ENCODE data around the gene HOXA4.

HOXA4 gene

GRCh38 chr7:27110186-27111031 lies 20.1 kb downstream of the HOXA4 start:
- no peak overlapping the region for H3K4me3 ChIP-seq (ENCODE audit: low read length)
- no peak for DNase-seq (ENCODE audit: low read depth)
- no peak for TF ChIP-seq CTCF (conservative IDR thresholded peaks at IDR 0.05; ENCODE audit: low read depth, low read length)

- DNase-seq (ENCODE audit: low read depth) = no peak
- no peak overlapping the region for H3K4me3 ChIP-seq (ENCODE audit: low read length)
- TF ChIP-seq CTCF (conservative IDR thresholded peaks at IDR 0.05; ENCODE audit: low read depth, low read length) = no peak
Observed at GRCh38 chr7:27109466-27110185, 20.9 kb downstream of the HOXA4 start.

- TF ChIP-seq CTCF (conservative IDR thresholded peaks at IDR 0.05; ENCODE audit: low read depth, low read length) = no peak
- no peak for DNase-seq (ENCODE audit: low read depth)
- no peak overlapping the region for H3K4me3 ChIP-seq (ENCODE audit: low read length)
Observed at GRCh38 chr7:27108390-27109127, 22.0 kb downstream of the HOXA4 start.

GRCh38 chr7:27107391-27108381 lies 22.9 kb downstream of the HOXA4 start:
- no peak for TF ChIP-seq CTCF (conservative IDR thresholded peaks at IDR 0.05; ENCODE audit: low read depth, low read length)
- no peak for DNase-seq (ENCODE audit: low read depth)
- no peak overlapping the region for H3K4me3 ChIP-seq (ENCODE audit: low read length)

GRCh38 chr7:27106901-27107240 lies 23.7 kb downstream of the HOXA4 start:
- H3K4me3 ChIP-seq (ENCODE audit: low read length) = no peak overlapping the region
- DNase-seq (ENCODE audit: low read depth) = no peak
- no peak for TF ChIP-seq CTCF (conservative IDR thresholded peaks at IDR 0.05; ENCODE audit: low read depth, low read length)

- no peak overlapping the region for H3K4me3 ChIP-seq (ENCODE audit: low read length)
- DNase-seq (ENCODE audit: low read depth) = no peak
- no peak for TF ChIP-seq CTCF (conservative IDR thresholded peaks at IDR 0.05; ENCODE audit: low read depth, low read length)
Observed at GRCh38 chr7:27106181-27106900, 24.2 kb downstream of the HOXA4 start.

All from retinal pigment epithelial cell (primary cell).